HepG2 (cell line): Measurements from ENCODE around the gene SHISA5. TPM values are rescaled to one million over a fixed set of nuclear protein-coding genes. Genes with fewer than 3 reads are reported as not detected.

Experiments
- CBX2 ChIP-seq, 2 experiments: fragments of 200-600 bp in 1 of 2; sonication (generic); formaldehyde crosslinking in 1 of 2; IDR thresholded peaks; 2 replicates each; pipeline versions ENCODE4 v1.7.0 to v1.8.1; 2018 to 2022; ENCODE audit warnings: low read depth in 2 of 2, low read length in 1 of 2, mild to moderate bottlenecking in 1 of 2, missing genetic modification reagents in 1 of 2
- DNMT1 ChIP-seq: sonication (generic); formaldehyde crosslinking; IDR thresholded peaks from 2 replicates; pipeline ENCODE4 v1.5.1; 2020; ENCODE audit warnings: mild to moderate bottlenecking, missing genetic modification reagents
- KDM3A ChIP-seq: IDR thresholded peaks from 2 replicates; pipeline ENCODE4 v1.6.1; 2018; ENCODE audit warnings: low read depth, missing compliant biosample characterization
- KLF12 ChIP-seq: sonication (generic); formaldehyde crosslinking; IDR thresholded peaks from 2 replicates; pipeline ENCODE4 v1.4.0; 2020; ENCODE audit warnings: missing genetic modification reagents, borderline replicate concordance
- MIXL1 ChIP-seq: IDR thresholded peaks from 2 replicates; pipeline ENCODE4 v1.6.1; 2016
- POLR2G ChIP-seq: fragments of 200-400 bp; formaldehyde crosslinking; IDR thresholded peaks from 2 replicates; pipeline ENCODE4 v1.6.1; 2018; ENCODE audit warnings: mild to moderate bottlenecking, low read depth, low read length, moderate library complexity
- RARA ChIP-seq: IDR thresholded peaks from 2 replicates; pipeline ENCODE4 v1.6.1; 2016; ENCODE audit warnings: missing genetic modification reagents, missing compliant biosample characterization
- RFX3 ChIP-seq: IDR thresholded peaks from 2 replicates; pipeline ENCODE4 v1.6.1; 2016; ENCODE audit warnings: missing biosample characterization, missing genetic modification reagents
- THAP11 ChIP-seq: IDR thresholded peaks from 2 replicates; pipeline ENCODE4 v1.6.1; 2016; ENCODE audit warnings: missing biosample characterization, missing genetic modification reagents
- ZNF180 ChIP-seq: sonication (generic); formaldehyde crosslinking; IDR thresholded peaks from 2 replicates; pipeline ENCODE4 v1.4.0; 2020; ENCODE audit warnings: low read depth, missing genetic modification reagents, borderline replicate concordance
- ZNF367 ChIP-seq: sonication (generic); formaldehyde crosslinking; IDR thresholded peaks from 2 replicates; pipeline ENCODE4 v1.4.0; 2020; ENCODE audit warnings: missing genetic modification reagents, borderline replicate concordance
- ZNF615 ChIP-seq: sonication (generic); formaldehyde crosslinking; IDR thresholded peaks from 2 replicates; pipeline ENCODE4 v1.5.0; 2020; ENCODE audit warnings: mild to moderate bottlenecking, missing genetic modification reagents, borderline replicate concordance
- ZNF619 ChIP-seq: sonication (generic); formaldehyde crosslinking; IDR thresholded peaks from 2 replicates; pipeline ENCODE4 v1.4.0; 2020; ENCODE audit warnings: mild to moderate bottlenecking, missing genetic modification reagents
- polyA plus RNA-seq, 8 experiments: library from polyadenylated mRNA; depleted of rRNA in 3 of 8; stranded (reverse) in 7 of 8; unstranded in 1 of 8; fragments of >200 nt; fragmentation: Illumina TruSeq in 4 of 8; extraction: Trizol in 4 of 8; gene quantifications; 2 replicates each; pipeline versions ENCODE4 v1.2.1 to v1.2.3, GENCODE V29; 2011 to 2016; ENCODE audit warnings: low read depth in 4 of 8, missing spikeins in 1 of 8, mixed read lengths in 1 of 8; ENCODE audit not compliant: insufficient read depth in 1 of 8
- total RNA-seq, 5 experiments: library from RNA; depleted of rRNA; stranded (reverse); fragments of >200 nt; fragmentation: Illumina TruSeq; extraction: Trizol; gene quantifications; 2 replicates each; pipeline ENCODE4 v1.2.3, GENCODE V29; 2016; ENCODE audit warnings: low read depth in 1 of 5
- TF ChIP-seq, protein P1 (sequence below): IDR thresholded peaks from 2 replicates; pipeline ENCODE4 v1.6.1; 2016; ENCODE audit warnings: missing compliant biosample characterization, missing genetic modification reagents, borderline replicate concordance
- TF ChIP-seq, protein P2 (sequence below): sonication (generic); formaldehyde crosslinking; IDR thresholded peaks from 2 replicates; pipeline ENCODE4 v1.4.0; 2020; ENCODE audit warnings: missing genetic modification reagents, borderline replicate concordance
- TF ChIP-seq, protein P3 (sequence below): sonication (generic); formaldehyde crosslinking; IDR thresholded peaks from 2 replicates; pipeline ENCODE4 v1.5.0; 2020; ENCODE audit warnings: missing genetic modification reagents
- TF ChIP-seq, protein P4 (sequence below), 2 experiments: sonication (generic) in 1 of 2; formaldehyde crosslinking in 1 of 2; IDR thresholded peaks; 2 replicates each; pipeline versions ENCODE4 v1.4.0 to v1.6.1; 2016 to 2020; ENCODE audit warnings: borderline replicate concordance in 1 of 2, low read depth in 1 of 2, mild to moderate bottlenecking in 1 of 2, missing genetic modification reagents in 1 of 2
- TF ChIP-seq, protein P5 (sequence below): sonication (generic); formaldehyde crosslinking; IDR thresholded peaks from 2 replicates; pipeline ENCODE4 v1.4.0; 2020; ENCODE audit warnings: low read depth, mild to moderate bottlenecking, missing genetic modification reagents

Gene SHISA5
- total and polyA plus RNA-seq, 2 of the 13 experiments (the other 11 are each of a cell fraction or from before 2014, with no cell fraction given): 75.8 to 91.4 TPM

DNA sequence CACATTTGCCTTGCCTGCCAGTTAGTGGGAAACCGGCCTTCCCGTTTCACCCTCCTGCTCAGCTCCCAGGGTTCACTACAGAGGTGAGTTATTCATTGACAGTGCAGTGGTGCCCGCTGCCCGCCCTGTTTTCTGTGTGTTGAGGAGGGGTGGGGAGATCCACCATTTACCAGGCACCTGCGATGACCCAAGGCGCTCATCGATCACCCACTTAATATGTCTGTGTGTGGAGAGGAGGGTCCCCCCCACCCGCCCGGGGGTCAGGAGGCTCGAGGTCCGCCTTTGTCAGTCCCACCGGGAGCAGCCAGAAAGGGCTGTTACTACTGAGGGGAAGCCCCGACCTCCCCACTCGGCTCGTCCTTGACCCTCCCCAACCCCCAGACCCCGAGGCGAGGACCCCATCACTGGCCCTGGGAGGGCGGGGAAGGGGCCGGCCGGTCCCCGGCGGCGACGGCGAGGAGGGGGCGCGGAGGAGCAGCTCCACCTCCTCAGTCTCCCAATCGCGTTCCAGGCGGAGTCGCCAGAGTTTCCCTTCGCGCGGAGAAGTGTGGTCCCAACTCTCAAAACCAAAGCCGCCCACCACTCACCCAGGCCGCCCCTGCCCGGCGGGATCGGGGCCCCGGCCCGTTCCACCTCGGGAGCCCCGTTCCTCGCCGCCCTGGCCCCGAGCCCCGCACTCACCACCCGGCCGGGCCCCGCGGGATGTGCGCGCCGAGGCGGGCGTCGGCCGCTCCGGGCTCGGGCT lies 75.2 kb downstream of the SHISA5 start (continued):
- TF ChIP-seq ZNF615 (CRISPR knock-in tag) (no peak), RARA (CRISPR knock-in tag) (peak; percentile 84), DNMT1 (no peak), RFX3 (CRISPR knock-in tag) (no peak), KLF12 (CRISPR knock-in tag) (no peak), CBX2 (IDR thresholded peaks at IDR 0.05; ENCODE audit: low read depth, low read length) (no peak), CBX2 (CRISPR knock-in tag; IDR thresholded peaks at IDR 0.05; ENCODE audit: low read depth) (no peak), KDM3A (CRISPR knock-in tag) (peak; percentile 69; the same call in 1 of the 2 replicates), THAP11 (CRISPR knock-in tag) (0 out of 2 replicates have a peak, but pooled peaks have one; percentile 18), MIXL1 (CRISPR knock-in tag) (peak; percentile 65; the same call in 1 of the 2 replicates), ZNF367 (CRISPR knock-in tag) (no peak), ZNF180 (no peak), POLR2G (peak; percentile 89), ZNF619 (CRISPR knock-in tag) (no peak)
- TF ChIP-seq, protein P1, sequence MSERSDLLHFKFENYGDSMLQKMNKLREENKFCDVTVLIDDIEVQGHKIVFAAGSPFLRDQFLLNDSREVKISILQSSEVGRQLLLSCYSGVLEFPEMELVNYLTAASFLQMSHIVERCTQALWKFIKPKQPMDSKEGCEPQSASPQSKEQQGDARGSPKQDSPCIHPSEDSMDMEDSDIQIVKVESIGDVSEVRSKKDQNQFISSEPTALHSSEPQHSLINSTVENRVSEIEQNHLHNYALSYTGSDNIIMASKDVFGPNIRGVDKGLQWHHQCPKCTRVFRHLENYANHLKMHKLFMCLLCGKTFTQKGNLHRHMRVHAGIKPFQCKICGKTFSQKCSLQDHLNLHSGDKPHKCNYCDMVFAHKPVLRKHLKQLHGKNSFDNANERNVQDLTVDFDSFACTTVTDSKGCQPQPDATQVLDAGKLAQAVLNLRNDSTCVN (CRISPR knock-in tag): no peak
- TF ChIP-seq, protein P2, sequence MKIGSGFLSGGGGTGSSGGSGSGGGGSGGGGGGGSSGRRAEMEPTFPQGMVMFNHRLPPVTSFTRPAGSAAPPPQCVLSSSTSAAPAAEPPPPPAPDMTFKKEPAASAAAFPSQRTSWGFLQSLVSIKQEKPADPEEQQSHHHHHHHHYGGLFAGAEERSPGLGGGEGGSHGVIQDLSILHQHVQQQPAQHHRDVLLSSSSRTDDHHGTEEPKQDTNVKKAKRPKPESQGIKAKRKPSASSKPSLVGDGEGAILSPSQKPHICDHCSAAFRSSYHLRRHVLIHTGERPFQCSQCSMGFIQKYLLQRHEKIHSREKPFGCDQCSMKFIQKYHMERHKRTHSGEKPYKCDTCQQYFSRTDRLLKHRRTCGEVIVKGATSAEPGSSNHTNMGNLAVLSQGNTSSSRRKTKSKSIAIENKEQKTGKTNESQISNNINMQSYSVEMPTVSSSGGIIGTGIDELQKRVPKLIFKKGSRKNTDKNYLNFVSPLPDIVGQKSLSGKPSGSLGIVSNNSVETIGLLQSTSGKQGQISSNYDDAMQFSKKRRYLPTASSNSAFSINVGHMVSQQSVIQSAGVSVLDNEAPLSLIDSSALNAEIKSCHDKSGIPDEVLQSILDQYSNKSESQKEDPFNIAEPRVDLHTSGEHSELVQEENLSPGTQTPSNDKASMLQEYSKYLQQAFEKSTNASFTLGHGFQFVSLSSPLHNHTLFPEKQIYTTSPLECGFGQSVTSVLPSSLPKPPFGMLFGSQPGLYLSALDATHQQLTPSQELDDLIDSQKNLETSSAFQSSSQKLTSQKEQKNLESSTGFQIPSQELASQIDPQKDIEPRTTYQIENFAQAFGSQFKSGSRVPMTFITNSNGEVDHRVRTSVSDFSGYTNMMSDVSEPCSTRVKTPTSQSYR (CRISPR knock-in tag): no peak
- TF ChIP-seq, protein P3, sequence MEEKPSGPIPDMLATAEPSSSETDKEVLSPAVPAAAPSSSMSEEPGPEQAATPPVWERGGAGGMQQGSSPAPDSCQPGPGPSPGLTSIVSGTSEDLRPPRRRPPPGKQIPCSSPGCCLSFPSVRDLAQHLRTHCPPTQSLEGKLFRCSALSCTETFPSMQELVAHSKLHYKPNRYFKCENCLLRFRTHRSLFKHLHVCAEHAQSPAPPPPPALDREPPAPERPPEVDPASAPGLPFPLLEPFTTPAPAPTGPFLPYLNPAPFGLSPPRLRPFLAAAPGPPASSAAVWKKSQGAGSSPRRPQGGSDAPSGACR (CRISPR knock-in tag): no peak
- TF ChIP-seq, protein P4, sequence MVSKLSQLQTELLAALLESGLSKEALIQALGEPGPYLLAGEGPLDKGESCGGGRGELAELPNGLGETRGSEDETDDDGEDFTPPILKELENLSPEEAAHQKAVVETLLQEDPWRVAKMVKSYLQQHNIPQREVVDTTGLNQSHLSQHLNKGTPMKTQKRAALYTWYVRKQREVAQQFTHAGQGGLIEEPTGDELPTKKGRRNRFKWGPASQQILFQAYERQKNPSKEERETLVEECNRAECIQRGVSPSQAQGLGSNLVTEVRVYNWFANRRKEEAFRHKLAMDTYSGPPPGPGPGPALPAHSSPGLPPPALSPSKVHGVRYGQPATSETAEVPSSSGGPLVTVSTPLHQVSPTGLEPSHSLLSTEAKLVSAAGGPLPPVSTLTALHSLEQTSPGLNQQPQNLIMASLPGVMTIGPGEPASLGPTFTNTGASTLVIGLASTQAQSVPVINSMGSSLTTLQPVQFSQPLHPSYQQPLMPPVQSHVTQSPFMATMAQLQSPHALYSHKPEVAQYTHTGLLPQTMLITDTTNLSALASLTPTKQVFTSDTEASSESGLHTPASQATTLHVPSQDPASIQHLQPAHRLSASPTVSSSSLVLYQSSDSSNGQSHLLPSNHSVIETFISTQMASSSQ (IDR thresholded peaks at IDR 0.05; ENCODE audit: low read depth): peak; percentile 86
- TF ChIP-seq, protein P4 (CRISPR knock-in tag; IDR thresholded peaks at IDR 0.05; ENCODE audit: borderline replicate concordance): peak; percentile 92
- TF ChIP-seq, protein P5, sequence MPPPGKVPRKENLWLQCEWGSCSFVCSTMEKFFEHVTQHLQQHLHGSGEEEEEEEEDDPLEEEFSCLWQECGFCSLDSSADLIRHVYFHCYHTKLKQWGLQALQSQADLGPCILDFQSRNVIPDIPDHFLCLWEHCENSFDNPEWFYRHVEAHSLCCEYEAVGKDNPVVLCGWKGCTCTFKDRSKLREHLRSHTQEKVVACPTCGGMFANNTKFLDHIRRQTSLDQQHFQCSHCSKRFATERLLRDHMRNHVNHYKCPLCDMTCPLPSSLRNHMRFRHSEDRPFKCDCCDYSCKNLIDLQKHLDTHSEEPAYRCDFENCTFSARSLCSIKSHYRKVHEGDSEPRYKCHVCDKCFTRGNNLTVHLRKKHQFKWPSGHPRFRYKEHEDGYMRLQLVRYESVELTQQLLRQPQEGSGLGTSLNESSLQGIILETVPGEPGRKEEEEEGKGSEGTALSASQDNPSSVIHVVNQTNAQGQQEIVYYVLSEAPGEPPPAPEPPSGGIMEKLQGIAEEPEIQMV (CRISPR knock-in tag): peak; percentile 69; the same call in 1 of the 2 replicates
